GM12878 (cell line): ENCODE results near the gene BOD1L2. TPM values are rescaled to one million over a fixed set of nuclear protein-coding genes. Genes with fewer than 3 reads are reported as not detected.

Experiments used
- ATAC-seq: fragments of 200-7000 bp; cut with Tn5 transposase; 3 replicates; pipeline ENCODE4 v1.9.1; 2020; ENCODE audit warnings: mild to moderate bottlenecking, moderate library complexity
- BruUV-seq: library from RNA; stranded (reverse); fragments of 400-500 nt; replicated peaks from 2 replicates; lab custom pipeline; 2021; lab: Mats Ljungman, UMichigan
- CTCF ChIA-PET: fragments of 300-600 bp; sonication (Branson Sonifier 250); formaldehyde crosslinking; extraction: SDS; loops from one replicate; lab custom pipeline; 2021; ENCODE audit warnings: inconsistent platforms; lab: Yijun Ruan, JAX
- POLR2A ChIA-PET: fragments of 350-600 bp; formaldehyde crosslinking; extraction: SDS; loops from one replicate; lab custom pipeline; 2021; ENCODE audit warnings: inconsistent platforms; lab: Charles Lee
- RAD21 ChIA-PET: fragments of 300-600 bp; sonication (Branson Sonifier 250); formaldehyde crosslinking; loops from one replicate; lab custom pipeline; 2023; ENCODE audit warnings: antibody characterized with exemption; ENCODE audit not compliant: unreplicated experiment; lab: Charles Lee
- SMC1A ChIA-PET: fragments of 300-600 bp; sonication (Branson Sonifier 250); formaldehyde crosslinking; loops from one replicate; lab custom pipeline; 2023; ENCODE audit not compliant: unreplicated experiment, uncharacterized antibody; lab: Charles Lee
- DNase-seq: peaks from one replicate; pipeline ENCODE4 v3.0.0-alpha.2; 2011; ENCODE audit warnings: low read depth, low spot score
- FAIRE-seq: peaks from 3 replicates; lab custom pipeline; 2011; peaks lifted over from hg19 to GRCh38; lab: Jason Lieb, UNC
- H2AFZ ChIP-seq: 2 replicates; pipeline ENCODE4 v1.6.0; 2011; ENCODE audit warnings: low read depth, low read length, control low read depth; ENCODE audit not compliant: control insufficient read depth
- H3K27ac ChIP-seq: 2 replicates; pipeline ENCODE4 v1.5.1; 2011; ENCODE audit warnings: control low read depth; ENCODE audit not compliant: control insufficient read depth, insufficient read depth
- H3K27me3 ChIP-seq, 2 experiments: replicated peaks in 1 of 2; 2 replicates each; pipeline versions ENCODE4 v1.6.0 to v1.6.1; 2011; ENCODE audit warnings: low read length in 1 of 2; ENCODE audit not compliant: control insufficient read depth in 2 of 2, insufficient read depth in 2 of 2
- H3K36me3 ChIP-seq, 2 experiments: 2 replicates each; pipeline ENCODE4 v1.5.1; 2011; ENCODE audit warnings: low read length in 1 of 2; ENCODE audit not compliant: control insufficient read depth in 2 of 2, insufficient read depth in 2 of 2
- H3K4me1 ChIP-seq: 2 replicates; pipeline ENCODE4 v1.6.1; 2011; ENCODE audit warnings: mild to moderate bottlenecking, low read length, moderate library complexity, mixed read lengths; ENCODE audit not compliant: control insufficient read depth, insufficient read depth
- H3K4me2 ChIP-seq: 2 replicates; pipeline ENCODE4 v1.6.0; 2011; ENCODE audit warnings: control low read depth; ENCODE audit not compliant: control insufficient read depth, insufficient read depth
- H3K4me3 ChIP-seq: fragments of 200-600 bp; sonication (generic); 2 replicates; pipeline ENCODE4 v1.5.1; 2016
- H3K79me2 ChIP-seq: 2 replicates; pipeline ENCODE4 v1.6.0; 2011; ENCODE audit warnings: low read length; ENCODE audit not compliant: control insufficient read depth, insufficient read depth
- H3K9ac ChIP-seq: 2 replicates; pipeline ENCODE4 v1.8.0; 2011; ENCODE audit warnings: low read length, control low read depth, mixed read lengths; ENCODE audit not compliant: control insufficient read depth, insufficient read depth
- H3K9me3 ChIP-seq: replicated peaks from 3 replicates; pipeline ENCODE4 v1.5.1; 2011; ENCODE audit warnings: mild to moderate bottlenecking, low read length; ENCODE audit not compliant: control insufficient read depth, insufficient read depth
- H4K20me1 ChIP-seq: 2 replicates; pipeline ENCODE4 v1.6.0; 2011; ENCODE audit not compliant: control insufficient read depth, insufficient read depth
- BCL3 ChIP-seq: IDR thresholded peaks from 2 replicates; pipeline ENCODE4 v1.6.1; 2011; ENCODE audit warnings: borderline replicate concordance, low read depth, mild to moderate bottlenecking, moderate library complexity, low read length; ENCODE audit not compliant: insufficient read depth, poor library complexity, severe bottlenecking
- EZH2 ChIP-seq: IDR thresholded peaks from 2 replicates; pipeline ENCODE4 v1.6.1; 2012; ENCODE audit warnings: low read depth, mild to moderate bottlenecking, control low read depth, inconsistent platforms, low read length, borderline replicate concordance; ENCODE audit not compliant: control insufficient read depth
- FOS ChIP-seq: IDR thresholded peaks from 3 replicates; pipeline ENCODE4 v1.6.1; 2011; ENCODE audit warnings: borderline replicate concordance; ENCODE audit not compliant: insufficient read length; ENCODE audit errors: extremely low read depth
- MLLT1 ChIP-seq: fragments of 450-650 bp; IDR thresholded peaks from 2 replicates; pipeline ENCODE4 v1.6.1; 2016; ENCODE audit warnings: mild to moderate bottlenecking
- RBBP5 ChIP-seq: fragments of 200-600 bp; sonication (generic); conservative IDR thresholded peaks from 2 replicates; pipeline ENCODE4 v1.6.1; 2016
- SPI1 ChIP-seq: IDR thresholded peaks from 2 replicates; pipeline ENCODE4 v1.6.1; 2011; ENCODE audit warnings: low read depth, mild to moderate bottlenecking, low read length, moderate library complexity, borderline replicate concordance; ENCODE audit not compliant: insufficient read depth
- TCF7 ChIP-seq: IDR thresholded peaks from 2 replicates; pipeline ENCODE4 v1.6.1; 2014; ENCODE audit warnings: antibody characterized with exemption, borderline replicate concordance
- WGBS: methylation state at CpG from one replicate; pipeline ENCODE4 v1.1.6; 2016; ENCODE audit warnings: low lambda C conversion rate; ENCODE audit not compliant: insufficient replicate concordance, insufficient coverage; ENCODE audit errors: missing lambda C conversion rate; 5-methylcytosine and 5-hydroxymethylcytosine counted together
- in situ Hi-C: fragments of 300-500 bp; cut with MboI; formaldehyde crosslinking; loops from 9 replicates; pipeline ENCODE4 v1.14.3; 2018; ENCODE audit warnings: mixed read lengths
- intact Hi-C: fragments of 100-400 bp; cut with micrococcal nuclease; formaldehyde crosslinking; loops from one replicate; pipeline ENCODE4 v1.14.2; 2022; ENCODE audit not compliant: unreplicated experiment
- polyA plus RNA-seq, 11 experiments: library from polyadenylated mRNA; depleted of rRNA in 4 of 11; unstranded in 6 of 11; stranded (reverse) in 5 of 11; fragments of >200 nt; fragmentation: Nextera tagmentation in 4 of 11; fragmentation: Illumina TruSeq in 1 of 11; extraction: Ambion mirVana in 4 of 11; extraction: Trizol in 1 of 11; gene quantifications; 1 replicate in 1 of 11; 2 replicates in 10 of 11; pipeline versions ENCODE4 v1.2.1 to v1.2.3, GENCODE V29; 2011 to 2016; ENCODE audit warnings: inconsistent platforms in 2 of 11, missing spikeins in 2 of 11, low read depth in 1 of 11
- total RNA-seq, 4 experiments: library from RNA; depleted of rRNA in 3 of 4; stranded (reverse); fragments of >200 nt in 3 of 4; fragmentation: Illumina TruSeq in 1 of 4; extraction: Trizol in 1 of 4; gene quantifications; 2 replicates each; pipeline versions ENCODE4 v1.2.1 to v1.2.3, GENCODE V29; 2013 to 2021
- TF ChIP-seq, protein P1 (sequence below): IDR thresholded peaks from 2 replicates; pipeline ENCODE4 v1.6.1; 2012; ENCODE audit warnings: low read depth, low read length, improper control_type of control experiment
- TF ChIP-seq, protein P2 (sequence below): IDR thresholded peaks from 2 replicates; pipeline ENCODE4 v1.6.1; 2011; ENCODE audit warnings: mild to moderate bottlenecking, low read depth, low read length, moderate library complexity; ENCODE audit not compliant: insufficient replicate concordance

Gene BOD1L2
- total and polyA plus RNA-seq, 10 of the 15 experiments (the other 5 are each of a cell fraction or from before 2014, with no cell fraction given): not detected

DNA sequence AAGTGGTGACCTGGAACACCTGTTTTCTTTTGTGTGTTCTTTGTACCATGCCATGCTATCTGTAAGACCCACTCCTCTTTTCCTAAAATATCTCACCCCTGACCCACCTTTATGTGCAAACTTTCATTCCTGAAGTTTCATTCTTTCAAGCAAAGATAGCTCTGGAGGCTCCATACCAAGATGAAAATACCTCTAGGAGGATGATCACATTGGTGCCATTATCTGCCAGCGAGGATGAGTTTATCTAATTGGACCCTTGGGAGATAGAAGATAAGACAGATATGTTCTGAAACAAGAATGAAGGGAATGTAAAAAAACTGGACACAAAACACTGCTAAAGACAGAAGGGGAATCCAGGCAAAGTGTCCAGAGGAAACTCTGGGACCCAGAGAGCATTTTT, 24.1 kb downstream of the BOD1L2 start:
- ChIA-PET POLR2A (no interaction called here), CTCF (no interaction called here), SMC1A (interaction anchor here (1.3 kb wide), 1 partner anchor 20 kb away, joined by 4 read pairs; no protein-coding TSS in a partner anchor), RAD21 (no interaction called here)
- 0% methylated on average over 1 of the region's 1 CpG for WGBS
- FAIRE-seq (no peak), ATAC-seq (no peak), DNase-seq (no peak)
- H4K20me1 ChIP-seq: no peaks in the 10 kb centered on the region
- no peak overlapping the region for H2AFZ ChIP-seq
- no peak for TF ChIP-seq EZH2
- TF ChIP-seq BCL3: no peak
- in situ Hi-C loops (no loop called here), intact Hi-C loops (no loop called here)
- H3K27me3 ChIP-seq: no peaks in the 10 kb centered on the region; a peak in 1 of 4 replicates
- H3K9ac ChIP-seq: no peak overlapping the region
- H3K27ac ChIP-seq: no peak overlapping the region
- no peaks in the 10 kb centered on the region for H3K36me3 ChIP-seq
- no peak overlapping the region for H3K4me2 ChIP-seq
- BruUV-seq: no TSS peak
- H3K9me3 ChIP-seq: no peaks in the 10 kb centered on the region; the same call in 2 of the 3 replicates
- H3K79me2 ChIP-seq: no peaks in the 10 kb centered on the region
- H3K4me1 ChIP-seq: no peaks in the 10 kb centered on the region
- no peak overlapping the region for H3K4me3 ChIP-seq

- RAD21 ChIA-PET: no interaction called here
- Histone ChIP-seq H3K4me1 (no peaks in the 10 kb centered on the region), H4K20me1 (no peaks in the 10 kb centered on the region), H3K9me3 (no peaks in the 10 kb centered on the region; the same call in 2 of the 3 replicates), H3K79me2 (no peaks in the 10 kb centered on the region), H3K27ac (no peak overlapping the region), H3K36me3 (no peaks in the 10 kb centered on the region), H2AFZ (no peak overlapping the region), H3K9ac (no peak overlapping the region), H3K27me3 (no peaks in the 10 kb centered on the region), H3K4me3 (no peak overlapping the region), H3K4me2 (no peak overlapping the region)
- no TSS peak for BruUV-seq
- POLR2A ChIA-PET: no interaction called here
- CTCF ChIA-PET: no interaction called here
- DNase-seq (no peak), FAIRE-seq (no peak), ATAC-seq (no peak)
- intact Hi-C loops: no loop called here
- 41% methylated on average over 2 of the region's 2 CpGs for WGBS
- in situ Hi-C loops: no loop called here
- SMC1A ChIA-PET: no interaction called here
- TF ChIP-seq SPI1 (no peak), TCF7 (no peak), RBBP5 (no peak), FOS (no peak), BCL3 (no peak), MLLT1 (no peak)
- TF ChIP-seq, protein P1, sequence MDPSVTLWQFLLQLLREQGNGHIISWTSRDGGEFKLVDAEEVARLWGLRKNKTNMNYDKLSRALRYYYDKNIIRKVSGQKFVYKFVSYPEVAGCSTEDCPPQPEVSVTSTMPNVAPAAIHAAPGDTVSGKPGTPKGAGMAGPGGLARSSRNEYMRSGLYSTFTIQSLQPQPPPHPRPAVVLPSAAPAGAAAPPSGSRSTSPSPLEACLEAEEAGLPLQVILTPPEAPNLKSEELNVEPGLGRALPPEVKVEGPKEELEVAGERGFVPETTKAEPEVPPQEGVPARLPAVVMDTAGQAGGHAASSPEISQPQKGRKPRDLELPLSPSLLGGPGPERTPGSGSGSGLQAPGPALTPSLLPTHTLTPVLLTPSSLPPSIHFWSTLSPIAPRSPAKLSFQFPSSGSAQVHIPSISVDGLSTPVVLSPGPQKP: no peak
- TF ChIP-seq, protein P2, sequence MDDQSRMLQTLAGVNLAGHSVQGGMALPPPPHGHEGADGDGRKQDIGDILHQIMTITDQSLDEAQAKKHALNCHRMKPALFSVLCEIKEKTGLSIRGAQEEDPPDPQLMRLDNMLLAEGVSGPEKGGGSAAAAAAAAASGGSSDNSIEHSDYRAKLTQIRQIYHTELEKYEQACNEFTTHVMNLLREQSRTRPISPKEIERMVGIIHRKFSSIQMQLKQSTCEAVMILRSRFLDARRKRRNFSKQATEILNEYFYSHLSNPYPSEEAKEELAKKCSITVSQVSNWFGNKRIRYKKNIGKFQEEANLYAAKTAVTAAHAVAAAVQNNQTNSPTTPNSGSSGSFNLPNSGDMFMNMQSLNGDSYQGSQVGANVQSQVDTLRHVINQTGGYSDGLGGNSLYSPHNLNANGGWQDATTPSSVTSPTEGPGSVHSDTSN: no peak
Observed at GRCh38 chr18:57175532-57175931, 28.6 kb downstream of the BOD1L2 start.
